Trophoblast cell (in vitro differentiated cells and primary cell): ENCODE data around the gene EFEMP1.

Source experiments
- DNase-seq, 2 donors: peaks; one replicate each; pipeline ENCODE4 v3.0.0-alpha.2; 2016
- H2AFZ ChIP-seq: 2 replicates; pipeline ENCODE4 v1.6.1; 2013; ENCODE audit warnings: low read length, moderate library complexity, mild to moderate bottlenecking; ENCODE audit not compliant: insufficient read depth, poor library complexity
- H2AK5ac ChIP-seq: 2 replicates; pipeline ENCODE4 v1.6.1; 2013; ENCODE audit warnings: mild to moderate bottlenecking, low read length
- H2BK120ac ChIP-seq: 2 replicates; pipeline ENCODE4 v1.6.1; 2013; ENCODE audit warnings: low read length, mild to moderate bottlenecking, moderate library complexity; ENCODE audit not compliant: insufficient read depth, poor library complexity
- H2BK12ac ChIP-seq: 2 replicates; pipeline ENCODE4 v1.6.1; 2013; ENCODE audit warnings: mild to moderate bottlenecking, low read length, moderate library complexity
- H2BK5ac ChIP-seq: 2 replicates; pipeline ENCODE4 v1.6.1; 2013; ENCODE audit warnings: low read length, low read depth, moderate library complexity, mild to moderate bottlenecking; ENCODE audit not compliant: poor library complexity
- H3K14ac ChIP-seq: 2 replicates; pipeline ENCODE4 v1.6.1; 2013; ENCODE audit warnings: mild to moderate bottlenecking, low read length
- H3K18ac ChIP-seq: 2 replicates; pipeline ENCODE4 v1.6.1; 2013; ENCODE audit warnings: mild to moderate bottlenecking, low read length
- H3K23ac ChIP-seq: 2 replicates; pipeline ENCODE4 v1.6.1; 2013; ENCODE audit warnings: low read length
- H3K27ac ChIP-seq: 2 replicates; pipeline ENCODE4 v1.5.1; 2013; ENCODE audit warnings: low read depth, mild to moderate bottlenecking, inconsistent platforms, low read length, moderate library complexity
- H3K27me3 ChIP-seq: 2 replicates; pipeline ENCODE4 v1.6.1; 2013; ENCODE audit warnings: inconsistent platforms, mild to moderate bottlenecking, low read length, moderate library complexity; ENCODE audit not compliant: insufficient read depth
- H3K36me3 ChIP-seq, 2 experiments: 1 replicate in 1 of 2; 2 replicates in 1 of 2; pipeline ENCODE4 v1.6.1; 2013; ENCODE audit warnings: low read length in 2 of 2, mild to moderate bottlenecking in 2 of 2, moderate library complexity in 1 of 2; ENCODE audit not compliant: insufficient read depth in 2 of 2, control insufficient read depth in 1 of 2
- H3K4ac ChIP-seq: 2 replicates; pipeline ENCODE4 v1.6.1; 2013; ENCODE audit warnings: low read depth, mild to moderate bottlenecking, low read length, moderate library complexity
- H3K4me1 ChIP-seq, 2 experiments: 1 replicate in 1 of 2; 2 replicates in 1 of 2; pipeline ENCODE4 v1.6.1; 2013; ENCODE audit warnings: low read length in 2 of 2, mild to moderate bottlenecking in 2 of 2, moderate library complexity in 1 of 2; ENCODE audit not compliant: insufficient read depth in 2 of 2, control insufficient read depth in 1 of 2
- H3K4me2 ChIP-seq: 2 replicates; pipeline ENCODE4 v1.6.1; 2013; ENCODE audit warnings: inconsistent platforms, mild to moderate bottlenecking, low read length, moderate library complexity
- H3K4me3 ChIP-seq: 2 replicates; pipeline ENCODE4 v1.5.1; 2013; ENCODE audit warnings: mild to moderate bottlenecking, low read depth, low read length, inconsistent platforms
- H3K79me1 ChIP-seq: one replicate; pipeline ENCODE4 v1.6.1; 2013; ENCODE audit warnings: low read length
- H3K79me2 ChIP-seq: 2 replicates; pipeline ENCODE4 v1.6.1; 2013; ENCODE audit warnings: low read length, mild to moderate bottlenecking; ENCODE audit not compliant: control insufficient read depth, insufficient read depth, poor library complexity
- H3K9ac ChIP-seq: 2 replicates; pipeline ENCODE4 v1.6.1; 2013; ENCODE audit warnings: mild to moderate bottlenecking, low read length
- H3K9me3 ChIP-seq: 2 replicates; pipeline ENCODE4 v1.6.1; 2013; ENCODE audit warnings: low read depth, mild to moderate bottlenecking, control low read depth, inconsistent platforms, low read length; ENCODE audit not compliant: insufficient read depth
- H4K12ac ChIP-seq: 2 replicates; pipeline ENCODE4 v1.6.1; 2013; ENCODE audit warnings: low read depth, mild to moderate bottlenecking, low read length, moderate library complexity
- H4K8ac ChIP-seq: 2 replicates; pipeline ENCODE4 v1.6.1; 2013; ENCODE audit warnings: low read depth, mild to moderate bottlenecking, low read length, moderate library complexity
- H4K91ac ChIP-seq: one replicate; pipeline ENCODE4 v1.6.1; 2013; ENCODE audit warnings: low read depth, mild to moderate bottlenecking, low read length, moderate library complexity
- WGBS: extraction: QIAGEN DNeasy Blood & Tissue Kit; methylation state at CpG from one replicate; pipeline ENCODE4 v1.1.7; 2013; ENCODE audit warnings: missing lambda C conversion rate; ENCODE audit not compliant: insufficient read length, insufficient coverage; ENCODE audit errors: extremely low coverage; 5-methylcytosine and 5-hydroxymethylcytosine counted together

EFEMP1 gene

DNA sequence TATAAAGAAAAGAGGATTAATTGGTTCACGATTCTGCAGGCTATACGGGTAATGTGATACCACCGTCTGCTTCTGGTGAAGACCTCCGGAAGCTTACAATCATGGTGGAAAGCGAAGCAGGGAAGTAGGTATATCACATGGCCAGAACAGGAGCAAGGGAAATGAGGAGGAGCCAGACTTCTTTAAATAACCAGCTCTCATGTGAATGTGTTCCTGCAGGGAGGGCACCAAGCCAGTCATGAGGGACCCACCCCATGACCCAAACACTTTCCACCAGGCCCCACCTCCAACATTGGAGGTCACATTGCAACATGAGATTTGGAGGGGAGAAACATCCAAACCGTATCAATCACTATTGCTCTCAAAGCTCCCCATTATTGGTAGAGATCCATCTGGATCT, 61.8 kb downstream of the EFEMP1 start:
- no peak overlapping the region for H2BK120ac ChIP-seq
- peaks cover 0 to 3% of the 10 kb centered on the region in 2 experiments for H3K4me1 ChIP-seq
- no peak overlapping the region for H3K27ac ChIP-seq
- H3K23ac ChIP-seq: no peak overlapping the region
- no peaks in the 10 kb centered on the region for H3K27me3 ChIP-seq
- H3K9ac ChIP-seq: no peak overlapping the region
- no peak overlapping the region for H3K4me3 ChIP-seq
- no peak overlapping the region for H4K91ac ChIP-seq
- no peak overlapping the region for H3K18ac ChIP-seq
- H4K8ac ChIP-seq: no peak overlapping the region
- no peaks in the 10 kb centered on the region for H3K79me2 ChIP-seq
- no peak overlapping the region for H2AK5ac ChIP-seq
- no peak overlapping the region for H3K14ac ChIP-seq
- H2BK5ac ChIP-seq: no peak overlapping the region
- no peaks in the 10 kb centered on the region for H3K9me3 ChIP-seq
- H4K12ac ChIP-seq: no peak overlapping the region
- no CpG with 5 or more reads among the region's 6 CpGs for whole genome bisulfite sequencing
- no peak for DNase-seq
- no peaks in the 10 kb centered on the region for H3K36me3 ChIP-seq
- H2BK12ac ChIP-seq: no peak overlapping the region
- H3K79me1 ChIP-seq: peaks cover 3% of the 10 kb centered on the region
- H2AFZ ChIP-seq: no peak overlapping the region
- H3K4me2 ChIP-seq: no peak overlapping the region
- H3K4ac ChIP-seq: no peak overlapping the region

DNA sequence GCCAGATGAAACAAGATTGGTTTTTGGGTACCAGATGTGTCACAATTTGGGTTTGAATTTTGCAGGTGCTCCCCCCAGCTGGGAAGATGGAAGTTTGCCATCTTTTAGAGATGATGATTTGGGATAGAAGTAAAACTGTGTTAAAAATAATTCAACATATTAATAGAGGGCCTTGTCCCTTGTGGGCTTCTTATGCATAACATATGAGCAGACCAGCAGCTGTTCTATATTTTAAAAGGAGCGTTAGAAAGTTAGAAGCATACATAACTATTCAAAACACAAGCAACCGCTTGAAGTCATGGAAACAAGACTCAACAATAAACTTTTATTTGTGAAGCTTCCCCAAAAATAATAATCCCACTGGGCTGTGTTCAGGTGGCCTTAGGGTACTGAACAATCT, 62.8 kb downstream of the EFEMP1 start:
- DNase-seq: no peak
- Histone ChIP-seq H3K9ac (no peak overlapping the region), H3K79me2 (no peaks in the 10 kb centered on the region), H3K4me3 (no peak overlapping the region), H2AFZ (no peak overlapping the region), H3K4ac (no peak overlapping the region), H3K14ac (no peak overlapping the region), H3K4me1 (peaks cover 0 to 3% of the 10 kb centered on the region in 2 experiments), H3K9me3 (no peaks in the 10 kb centered on the region), H4K8ac (no peak overlapping the region), H3K27me3 (no peaks in the 10 kb centered on the region), H3K4me2 (no peak overlapping the region), H2AK5ac (no peak overlapping the region), H2BK120ac (no peak overlapping the region), H3K18ac (no peak overlapping the region), H2BK12ac (no peak overlapping the region), H2BK5ac (no peak overlapping the region), H3K79me1 (peaks cover 3% of the 10 kb centered on the region), H4K91ac (no peak overlapping the region), H3K27ac (no peak overlapping the region), H4K12ac (no peak overlapping the region), H3K23ac (no peak overlapping the region), H3K36me3 (no peaks in the 10 kb centered on the region)
- WGBS: no CpG with 5 or more reads among the region's 2 CpGs

DNA sequence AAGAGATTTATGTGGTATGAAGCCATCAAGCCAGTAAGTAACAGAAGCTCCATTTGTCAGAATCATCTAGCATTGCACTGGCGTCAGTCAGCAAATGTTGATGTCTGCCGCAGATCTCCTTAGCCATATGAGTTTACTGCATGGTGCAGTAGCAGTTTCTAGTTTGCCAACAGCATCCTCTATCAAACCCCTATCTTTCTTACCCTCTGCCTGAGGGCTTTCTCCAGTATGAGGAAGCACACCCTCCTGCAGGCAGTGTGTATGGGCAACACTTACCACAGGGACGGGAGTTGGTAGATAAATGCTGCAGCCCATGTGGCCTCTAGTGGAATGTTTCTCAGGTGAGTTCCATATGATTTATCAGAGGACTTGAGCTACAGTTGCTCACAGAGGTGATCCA, 63.7 kb downstream of the EFEMP1 start:
- H4K91ac ChIP-seq: no peak overlapping the region

DNA sequence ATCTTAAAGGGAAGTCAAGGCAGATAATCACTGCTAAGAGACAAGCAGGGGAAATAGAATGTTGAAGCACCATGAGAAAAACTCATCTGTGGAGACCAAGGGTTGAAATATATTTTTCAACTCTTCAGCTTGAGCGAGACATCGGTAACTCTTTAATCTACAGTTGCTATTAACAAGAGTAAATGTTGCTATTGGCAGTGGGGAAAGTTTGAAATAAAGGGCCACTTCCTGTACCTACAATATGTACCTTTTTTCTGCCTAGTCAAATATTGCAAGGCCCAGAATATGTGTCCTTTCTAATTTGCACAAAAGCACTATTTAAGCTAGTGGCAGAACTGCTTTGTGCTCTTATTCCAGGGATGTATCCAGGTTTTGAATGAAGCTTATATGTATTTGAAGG, 65.8 kb downstream of the EFEMP1 start:
- Histone ChIP-seq H3K23ac (no peak overlapping the region), H2BK12ac (no peak overlapping the region), H3K4me2 (no peak overlapping the region), H2BK120ac (no peak overlapping the region), H3K9me3 (no peaks in the 10 kb centered on the region), H3K14ac (no peak overlapping the region), H3K4me3 (no peak overlapping the region), H4K8ac (no peak overlapping the region), H3K27ac (no peak overlapping the region), H3K36me3 (no peaks in the 10 kb centered on the region), H3K18ac (no peak overlapping the region), H3K27me3 (no peaks in the 10 kb centered on the region), H2AK5ac (no peak overlapping the region), H4K12ac (no peak overlapping the region), H4K91ac (no peak overlapping the region), H3K79me2 (no peaks in the 10 kb centered on the region), H3K79me1 (no peaks in the 10 kb centered on the region), H3K4me1 (peaks cover 0 to 3% of the 10 kb centered on the region in 2 experiments), H2AFZ (no peak overlapping the region), H3K4ac (no peak overlapping the region), H3K9ac (no peak overlapping the region), H2BK5ac (no peak overlapping the region)
- no CpG with 5 or more reads among the region's 2 CpGs for WGBS
- no peak for DNase-seq

More for the DNA sequence above, 63.7 kb downstream of the EFEMP1 start:
- Histone ChIP-seq H4K8ac (no peak overlapping the region), H3K9ac (no peak overlapping the region), H3K23ac (no peak overlapping the region), H2BK12ac (no peak overlapping the region), H4K12ac (no peak overlapping the region), H3K79me1 (peaks cover 3% of the 10 kb centered on the region), H2BK5ac (no peak overlapping the region), H3K27me3 (no peaks in the 10 kb centered on the region), H3K4me3 (no peak overlapping the region), H3K14ac (no peak overlapping the region), H3K4ac (no peak overlapping the region), H3K27ac (no peak overlapping the region), H3K79me2 (no peaks in the 10 kb centered on the region), H2BK120ac (no peak overlapping the region), H3K9me3 (no peaks in the 10 kb centered on the region), H3K18ac (no peak overlapping the region), H3K36me3 (no peaks in the 10 kb centered on the region), H2AFZ (no peak overlapping the region), H2AK5ac (no peak overlapping the region), H3K4me2 (no peak overlapping the region), H3K4me1 (peaks cover 0 to 3% of the 10 kb centered on the region in 2 experiments)
- WGBS: no CpG with 5 or more reads among the region's 3 CpGs
- peak; percentile 79 to 93 for DNase-seq
